ENCODE data around the gene SLC5A6. TPM values are rescaled to one million over a fixed set of nuclear protein-coding genes. Genes with fewer than 3 reads are reported as not detected.

The SLC5A6 gene
- total RNA-seq, 2 experiments from 2014 or later, result 55.5 to 60.1 TPM

DNA sequence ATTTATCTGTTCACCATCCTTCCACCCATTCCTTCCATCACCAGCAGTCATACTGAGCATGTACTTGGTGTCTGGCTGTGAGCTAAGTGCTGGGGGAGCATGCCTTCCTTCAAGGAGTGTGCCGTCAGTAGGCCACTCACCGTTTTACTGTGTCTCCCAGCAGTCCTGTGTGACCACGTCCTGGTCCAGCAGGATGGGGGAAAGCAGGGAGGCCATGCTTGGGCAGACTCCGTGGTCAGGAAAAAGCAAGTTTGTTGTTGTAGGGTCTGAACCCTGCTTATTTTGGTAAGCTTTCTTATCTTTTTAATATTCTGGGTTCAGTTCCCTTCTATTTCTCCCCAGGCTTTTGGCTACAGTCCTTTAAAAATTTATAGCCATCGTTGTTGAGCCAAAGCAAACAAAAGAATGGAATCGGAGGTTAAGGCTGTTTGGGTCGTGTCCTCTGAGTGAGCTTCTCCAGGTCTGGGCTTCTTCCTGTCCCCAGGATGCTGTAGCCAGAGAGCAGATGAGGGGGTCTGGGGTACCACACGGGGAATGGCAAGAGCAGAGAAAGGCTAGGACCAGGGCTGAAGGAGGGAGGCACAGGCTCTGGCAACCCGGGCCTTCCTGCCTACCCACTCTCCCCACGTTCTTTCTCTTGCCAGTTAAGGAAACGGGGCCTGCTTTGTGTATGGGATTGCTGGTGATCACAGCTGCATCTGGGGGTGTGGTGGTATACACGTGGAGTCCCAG, 37.3 kb upstream of the SLC5A6 start:
- Histone ChIP-seq H3K4me1 (ENCODE audit: insufficient read depth, low read length, poor library complexity, severe bottlenecking) (peaks cover 43% of the 10 kb centered on the region), H3K4me2 (ENCODE audit: low read length) (peak overlapping the region; percentile 76), H4K20me1 (ENCODE audit: insufficient read depth, low read length) (no peaks in the 10 kb centered on the region), H2AFZ (ENCODE audit: low read length) (peak overlapping the region; percentile 76; the same call in 1 of the 2 replicates), H3K4me3 (ENCODE audit: low read depth, low read length, poor library complexity, severe bottlenecking) (no peak overlapping the region), H3K9me2 (ENCODE audit: insufficient read depth, low read length) (no peaks in the 10 kb centered on the region), H3K36me3 (ENCODE audit: insufficient read depth, low read length) (peaks cover 23% of the 10 kb centered on the region), H3K9me3 (ENCODE audit: low read length) (no peaks in the 10 kb centered on the region), H3K27ac (ENCODE audit: low read depth, low read length, poor library complexity, severe bottlenecking) (peak overlapping the region; percentile 92), H3K79me2 (ENCODE audit: insufficient read depth, low read depth, low read length) (no peaks in the 10 kb centered on the region)
- peak; percentile 21 for DNase-seq (ENCODE audit: low spot score)
- CTCF ChIA-PET (ENCODE audit: unreplicated experiment), result interaction anchor here (1.1 to 4.4 kb wide), 2 partner anchors 42 to 53 kb away, joined by 3 to 37 read pairs; no protein-coding TSS in a partner anchor
- intact Hi-C loops (cut with micrococcal nuclease; ENCODE audit: unreplicated experiment), result no loop called here
- TF ChIP-seq EZH2phosphoT487 (IDR thresholded peaks at IDR 0.05; ENCODE audit: borderline replicate concordance, low read depth, low read length), result no peak
- TF ChIP-seq, protein P1, sequence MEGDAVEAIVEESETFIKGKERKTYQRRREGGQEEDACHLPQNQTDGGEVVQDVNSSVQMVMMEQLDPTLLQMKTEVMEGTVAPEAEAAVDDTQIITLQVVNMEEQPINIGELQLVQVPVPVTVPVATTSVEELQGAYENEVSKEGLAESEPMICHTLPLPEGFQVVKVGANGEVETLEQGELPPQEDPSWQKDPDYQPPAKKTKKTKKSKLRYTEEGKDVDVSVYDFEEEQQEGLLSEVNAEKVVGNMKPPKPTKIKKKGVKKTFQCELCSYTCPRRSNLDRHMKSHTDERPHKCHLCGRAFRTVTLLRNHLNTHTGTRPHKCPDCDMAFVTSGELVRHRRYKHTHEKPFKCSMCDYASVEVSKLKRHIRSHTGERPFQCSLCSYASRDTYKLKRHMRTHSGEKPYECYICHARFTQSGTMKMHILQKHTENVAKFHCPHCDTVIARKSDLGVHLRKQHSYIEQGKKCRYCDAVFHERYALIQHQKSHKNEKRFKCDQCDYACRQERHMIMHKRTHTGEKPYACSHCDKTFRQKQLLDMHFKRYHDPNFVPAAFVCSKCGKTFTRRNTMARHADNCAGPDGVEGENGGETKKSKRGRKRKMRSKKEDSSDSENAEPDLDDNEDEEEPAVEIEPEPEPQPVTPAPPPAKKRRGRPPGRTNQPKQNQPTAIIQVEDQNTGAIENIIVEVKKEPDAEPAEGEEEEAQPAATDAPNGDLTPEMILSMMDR (conservative IDR thresholded peaks at IDR 0.05; ENCODE audit: low read length), result no peak
- POLR2A ChIA-PET, result interaction anchor here (0.6 to 2.6 kb wide), 9 partner anchors 16 to 54 kb away, joined by 3 to 7 read pairs (median 5); no protein-coding TSS in a partner anchor
- BruUV-seq (replicated peaks), result no TSS peak

DNA sequence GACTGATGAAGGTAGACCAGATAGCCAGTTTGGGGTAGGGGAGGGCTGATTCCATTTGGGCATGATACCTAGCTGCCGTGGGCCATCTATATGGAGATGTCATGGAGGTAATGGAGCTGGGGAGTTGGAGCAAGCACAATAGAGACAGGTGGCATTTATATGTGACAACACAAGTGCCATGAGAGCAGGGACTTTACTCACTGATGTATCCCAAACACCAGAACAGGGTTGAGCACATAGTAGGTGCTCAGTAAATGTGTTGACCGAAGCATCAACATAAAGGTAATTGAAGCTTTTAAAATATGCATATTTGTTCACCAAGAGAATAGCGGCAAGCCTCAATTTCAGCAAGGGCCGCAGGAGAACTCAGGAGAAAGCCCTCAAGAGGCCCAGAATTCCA, 35.8 kb upstream of the SLC5A6 start:
- CTCF ChIA-PET (ENCODE audit: unreplicated experiment), result interaction anchor here (1.0 to 4.4 kb wide), 4 partner anchors 16 to 44 kb away, joined by 3 to 37 read pairs (median 4); no protein-coding TSS in a partner anchor
- no peak overlapping the region for H2AFZ ChIP-seq (ENCODE audit: low read length)
- no peak overlapping the region for H3K4me3 ChIP-seq (ENCODE audit: low read depth, low read length, poor library complexity, severe bottlenecking)
- H3K36me3 ChIP-seq (ENCODE audit: insufficient read depth, low read length), result peaks cover 31% of the 10 kb centered on the region
- H3K9me3 ChIP-seq (ENCODE audit: low read length), result no peaks in the 10 kb centered on the region
- H4K20me1 ChIP-seq (ENCODE audit: insufficient read depth, low read length), result no peaks in the 10 kb centered on the region
- no peaks in the 10 kb centered on the region for H3K79me2 ChIP-seq (ENCODE audit: insufficient read depth, low read depth, low read length)
- peaks cover 41% of the 10 kb centered on the region for H3K4me1 ChIP-seq (ENCODE audit: insufficient read depth, low read length, poor library complexity, severe bottlenecking)
- no peak for DNase-seq (ENCODE audit: low spot score)
- POLR2A ChIA-PET, result interaction anchor here (0.7 to 2.6 kb wide), 5 partner anchors 12 to 152 kb away, joined by 3 to 6 read pairs (median 5); no protein-coding TSS in a partner anchor
- intact Hi-C loops (cut with micrococcal nuclease; ENCODE audit: unreplicated experiment), result no loop called here
- H3K27ac ChIP-seq (ENCODE audit: low read depth, low read length, poor library complexity, severe bottlenecking), result no peak overlapping the region
- no peaks in the 10 kb centered on the region for H3K9me2 ChIP-seq (ENCODE audit: insufficient read depth, low read length)
- TSS peak; percentile 19 for BruUV-seq (replicated peaks)
- H3K4me2 ChIP-seq (ENCODE audit: low read length), result no peak overlapping the region
- TF ChIP-seq, protein P1 (conservative IDR thresholded peaks at IDR 0.05; ENCODE audit: low read length), result no peak

DNA sequence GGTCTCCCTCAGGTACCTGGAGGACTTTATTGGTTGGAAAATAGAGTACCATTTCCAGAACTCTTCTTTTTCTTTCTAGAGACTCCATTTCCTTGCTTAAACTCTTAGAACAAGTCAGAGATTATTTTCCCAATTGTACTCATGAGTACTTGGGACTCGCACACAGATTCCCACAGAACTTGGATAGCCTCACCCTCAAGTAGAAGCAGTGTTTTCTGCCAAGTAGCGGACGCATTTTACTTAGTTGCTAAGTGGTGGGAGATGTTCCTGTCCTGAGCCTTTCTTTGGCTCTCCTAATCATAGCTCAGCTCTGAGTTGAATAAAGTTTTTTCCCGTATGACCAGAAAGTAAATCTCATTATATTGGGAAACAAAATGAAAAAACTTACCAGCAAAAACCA, 33.6 kb upstream of the SLC5A6 start:
- Histone ChIP-seq H3K4me3 (ENCODE audit: low read depth, low read length, poor library complexity, severe bottlenecking) (no peak overlapping the region), H3K4me2 (ENCODE audit: low read length) (no peak overlapping the region), H3K27ac (ENCODE audit: low read depth, low read length, poor library complexity, severe bottlenecking) (no peak overlapping the region), H2AFZ (ENCODE audit: low read length) (no peak overlapping the region), H3K36me3 (ENCODE audit: insufficient read depth, low read length) (peaks cover 54% of the 10 kb centered on the region), H4K20me1 (ENCODE audit: insufficient read depth, low read length) (no peaks in the 10 kb centered on the region), H3K79me2 (ENCODE audit: insufficient read depth, low read depth, low read length) (no peaks in the 10 kb centered on the region), H3K9me2 (ENCODE audit: insufficient read depth, low read length) (no peaks in the 10 kb centered on the region), H3K4me1 (ENCODE audit: insufficient read depth, low read length, poor library complexity, severe bottlenecking) (peaks cover 18% of the 10 kb centered on the region), H3K9me3 (ENCODE audit: low read length) (no peaks in the 10 kb centered on the region)
- DNase-seq (ENCODE audit: low spot score), result no peak
- no peak for TF ChIP-seq EZH2phosphoT487 (IDR thresholded peaks at IDR 0.05; ENCODE audit: borderline replicate concordance, low read depth, low read length)
- TF ChIP-seq, protein P1 (conservative IDR thresholded peaks at IDR 0.05; ENCODE audit: low read length), result no peak
- ChIA-PET POLR2A (no interaction called here), CTCF (ENCODE audit: unreplicated experiment) (no interaction called here)
- BruUV-seq (replicated peaks), result no TSS peak
- intact Hi-C loops (cut with micrococcal nuclease; ENCODE audit: unreplicated experiment), result no loop called here
